GM11168 (cell line): Measurements from ENCODE around the gene TNFRSF18.

Experiments
- in situ Hi-C: fragments of 300-500 bp; cut with MboI; formaldehyde crosslinking; loops from one replicate; pipeline ENCODE4 v1.12.0; 2022; ENCODE audit warnings: low sequenced_read_pairs; ENCODE audit not compliant: unreplicated experiment

Gene TNFRSF18

DNA sequence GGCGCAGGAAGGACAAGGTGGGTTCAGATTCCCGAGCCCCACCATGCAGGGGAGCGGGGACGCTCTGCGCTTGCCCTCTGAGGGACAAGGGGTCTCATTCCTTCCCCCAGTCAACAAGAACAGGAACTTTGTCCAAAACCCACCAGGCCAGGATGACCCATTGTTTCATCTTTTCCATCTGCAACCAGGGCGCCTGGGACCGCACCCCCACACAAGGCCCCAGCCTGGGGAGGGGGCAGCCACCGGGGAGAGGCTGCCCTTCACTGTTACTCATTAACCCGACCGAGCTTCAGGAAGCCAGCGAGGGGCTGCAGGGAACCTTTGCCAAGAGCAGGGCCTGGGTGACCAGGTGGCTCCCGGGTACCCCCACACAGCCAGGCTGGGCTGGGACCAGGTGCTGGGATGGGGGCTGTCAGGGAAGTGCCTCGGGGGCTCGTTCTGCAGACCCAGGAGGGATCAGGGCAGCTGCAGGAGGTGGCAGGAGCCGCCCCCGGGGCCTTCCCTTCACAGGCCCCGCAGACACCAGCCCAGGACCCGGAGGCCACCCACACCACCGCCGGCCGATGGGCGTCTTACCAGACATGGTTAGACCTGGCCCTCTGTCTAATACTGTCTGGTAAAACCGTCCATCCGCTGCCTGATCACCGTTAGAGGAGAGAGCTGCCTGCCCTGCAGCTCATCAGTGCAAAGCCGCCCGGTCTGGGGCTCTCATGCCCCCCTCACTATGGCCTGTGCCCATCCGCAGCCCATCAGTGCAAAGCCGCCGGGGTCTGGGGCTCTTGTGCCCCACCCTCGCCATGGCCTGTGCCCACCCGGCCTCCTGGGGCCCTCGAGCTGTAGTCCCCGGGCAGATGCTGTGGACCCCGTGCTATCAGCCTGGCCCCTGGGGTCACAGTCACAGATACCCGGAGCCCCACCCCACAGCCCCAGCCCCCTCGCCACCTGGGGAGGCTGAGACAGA, 37.7 kb downstream of the TNFRSF18 start:
- in situ Hi-C loops: no loop called here

GRCh38 chr1:1167841-1168450, 38.4 kb downstream of the TNFRSF18 start:
- in situ Hi-C loops: no loop called here

DNA sequence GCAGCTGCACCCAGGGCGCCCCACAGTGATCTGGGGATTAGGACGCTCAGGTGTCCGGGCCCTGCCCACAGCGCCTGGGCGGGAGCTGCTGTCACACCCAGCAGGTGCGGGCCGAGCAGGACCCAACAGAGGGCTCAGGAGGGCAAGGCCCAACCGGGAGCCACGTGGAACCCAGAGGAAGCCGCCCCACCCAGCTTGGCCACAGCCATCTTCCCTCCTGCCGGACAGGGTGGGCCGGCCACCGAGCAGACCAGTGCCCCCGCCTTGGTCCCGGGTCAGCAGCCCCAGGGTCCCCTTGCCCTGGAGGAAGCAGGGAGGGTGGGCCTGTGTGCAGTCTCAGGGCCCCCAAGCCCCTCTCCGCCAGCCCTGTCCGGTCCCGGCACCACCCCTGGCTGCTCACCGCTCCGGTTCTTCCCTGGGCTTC, 39.0 kb downstream of the TNFRSF18 start:
- in situ Hi-C loops: no loop called here

DNA sequence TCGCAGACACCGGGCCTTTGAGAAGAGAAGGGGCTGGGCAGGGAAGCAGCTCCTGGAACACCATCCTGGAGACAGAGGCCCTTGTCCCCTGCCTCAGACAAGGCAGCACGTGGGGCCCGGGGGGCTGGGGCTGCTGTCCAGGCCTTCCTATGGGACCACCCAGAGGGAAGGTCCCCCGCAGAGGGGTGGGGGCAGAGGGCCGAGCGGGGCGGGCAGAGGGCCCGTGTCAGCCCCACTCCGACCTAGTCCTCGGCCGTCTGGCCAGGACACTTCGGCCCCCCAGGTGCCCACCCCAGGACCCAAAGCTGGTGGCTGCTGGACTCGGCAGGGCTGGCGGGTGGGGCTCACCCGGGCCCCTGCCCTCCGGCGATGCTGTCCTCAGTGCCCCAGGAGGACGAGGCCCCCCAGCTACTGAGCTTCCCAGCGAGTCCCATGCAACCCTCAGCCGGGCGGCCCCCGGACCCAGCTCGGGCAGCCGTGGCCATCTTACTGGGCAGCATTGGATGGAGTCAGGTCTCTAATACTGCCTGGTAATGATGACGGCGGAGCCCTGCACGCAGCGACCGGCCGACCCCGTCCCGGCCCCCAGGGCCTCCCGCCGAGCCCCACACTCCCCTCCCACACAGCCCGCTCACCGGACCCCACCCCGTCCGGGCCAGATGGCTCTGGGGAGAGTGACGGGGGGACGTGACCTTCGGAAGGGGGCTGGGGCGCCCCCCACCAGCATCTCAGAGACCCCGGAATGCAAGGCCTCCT, 39.6 kb downstream of the TNFRSF18 start:
- in situ Hi-C loops: no loop called here

DNA sequence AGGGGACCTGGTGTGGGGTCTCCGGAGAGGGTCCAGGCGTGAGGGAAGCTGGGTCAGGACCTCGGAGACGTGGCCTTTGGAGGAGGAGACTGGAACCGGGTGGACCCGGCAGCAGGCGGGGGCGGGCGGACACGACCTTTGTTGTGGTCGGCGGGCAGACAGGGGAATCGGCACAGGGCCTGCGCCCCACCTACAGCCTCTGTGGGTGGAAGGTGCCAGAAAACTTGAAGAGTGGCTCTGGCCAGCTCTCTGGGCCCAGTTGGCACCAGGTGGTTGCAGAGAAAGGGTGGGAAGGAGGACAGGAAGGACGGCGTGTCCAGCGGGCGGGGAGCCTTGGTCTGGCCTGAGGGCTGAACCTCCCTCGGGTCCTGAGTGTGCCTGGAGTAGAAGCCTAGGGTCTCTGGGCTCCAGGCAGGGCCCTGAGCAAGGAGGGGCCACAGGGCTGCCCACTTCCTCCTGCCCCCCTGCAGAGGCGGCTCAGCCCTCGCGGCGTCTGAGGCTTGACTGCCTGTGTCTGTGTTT, 40.4 kb downstream of the TNFRSF18 start:
- in situ Hi-C loops: no loop called here

DNA sequence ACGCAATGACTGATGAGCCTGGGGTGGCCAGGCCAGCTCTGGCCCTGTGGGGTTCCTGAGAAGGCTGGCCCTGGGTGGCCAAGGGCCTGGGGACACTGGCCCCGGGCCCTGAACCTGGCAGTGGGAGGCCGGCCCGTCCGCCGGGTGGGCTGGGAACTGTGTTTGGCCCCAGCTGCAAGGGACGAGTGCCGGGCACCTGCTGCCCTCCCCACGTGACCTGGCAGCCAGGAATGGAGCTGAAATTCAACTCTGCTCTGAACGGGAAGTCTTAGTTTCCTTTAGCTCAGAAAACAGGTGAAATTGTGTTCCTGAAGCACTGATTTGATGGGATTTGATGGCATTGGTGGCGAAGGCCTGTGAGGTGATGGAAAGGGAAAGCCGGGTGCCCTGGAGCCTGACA, 40.9 kb downstream of the TNFRSF18 start:
- in situ Hi-C loops: no loop called here

DNA sequence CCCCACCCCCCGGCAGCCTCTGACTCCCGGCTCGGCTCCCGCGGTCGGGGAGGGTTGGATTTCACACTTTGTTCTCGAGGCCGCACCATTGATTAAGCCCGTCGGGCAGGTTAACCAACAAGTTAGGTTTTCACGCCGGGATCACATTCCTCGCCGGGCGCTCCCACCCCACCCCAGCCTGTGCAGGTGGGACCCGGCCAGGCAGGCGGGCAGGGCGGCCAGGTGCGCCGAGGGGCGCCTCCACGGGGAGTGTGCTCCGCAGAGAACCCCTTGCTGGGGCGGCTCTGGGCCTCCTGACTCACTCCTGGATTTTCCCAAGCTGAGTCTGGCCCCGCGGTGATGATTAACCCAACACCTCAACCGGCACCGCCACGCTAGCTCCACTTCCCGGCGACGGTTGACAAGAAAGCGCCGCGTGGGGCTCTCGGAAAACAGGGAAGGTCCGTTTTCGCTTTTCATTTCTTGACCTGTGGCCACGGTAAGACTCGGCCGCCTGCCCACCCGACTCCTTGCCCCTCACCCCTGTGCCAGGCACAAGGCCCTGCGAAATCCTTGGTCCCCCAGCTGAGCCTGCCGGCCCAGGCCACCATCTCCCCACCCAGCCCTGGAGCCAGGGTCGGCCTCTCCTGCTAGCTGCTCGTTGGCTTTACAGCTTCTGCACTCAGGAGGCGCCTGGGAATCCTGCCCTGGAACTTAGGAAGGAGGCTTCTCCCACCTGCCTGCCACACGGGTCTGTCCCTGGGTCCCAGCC, 41.5 kb downstream of the TNFRSF18 start:
- in situ Hi-C loops: no loop called here

DNA sequence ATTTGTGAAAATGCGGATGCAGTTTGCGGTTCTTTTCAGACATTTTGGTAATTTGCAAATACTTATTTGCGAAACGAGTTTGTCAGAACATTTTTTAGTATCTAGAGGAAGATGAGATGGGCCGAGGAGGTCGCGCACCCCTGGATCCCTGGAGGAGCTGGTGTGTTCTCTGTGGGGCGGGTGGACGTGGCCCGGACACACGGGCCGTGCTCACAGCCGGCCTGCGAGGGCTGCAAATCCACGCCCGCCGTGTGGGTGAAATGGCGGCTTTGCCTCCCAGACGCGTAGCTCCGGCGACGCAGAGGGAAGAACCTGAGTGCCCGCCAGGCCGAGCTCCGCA, 42.1 kb downstream of the TNFRSF18 start:
- in situ Hi-C loops: no loop called here

DNA sequence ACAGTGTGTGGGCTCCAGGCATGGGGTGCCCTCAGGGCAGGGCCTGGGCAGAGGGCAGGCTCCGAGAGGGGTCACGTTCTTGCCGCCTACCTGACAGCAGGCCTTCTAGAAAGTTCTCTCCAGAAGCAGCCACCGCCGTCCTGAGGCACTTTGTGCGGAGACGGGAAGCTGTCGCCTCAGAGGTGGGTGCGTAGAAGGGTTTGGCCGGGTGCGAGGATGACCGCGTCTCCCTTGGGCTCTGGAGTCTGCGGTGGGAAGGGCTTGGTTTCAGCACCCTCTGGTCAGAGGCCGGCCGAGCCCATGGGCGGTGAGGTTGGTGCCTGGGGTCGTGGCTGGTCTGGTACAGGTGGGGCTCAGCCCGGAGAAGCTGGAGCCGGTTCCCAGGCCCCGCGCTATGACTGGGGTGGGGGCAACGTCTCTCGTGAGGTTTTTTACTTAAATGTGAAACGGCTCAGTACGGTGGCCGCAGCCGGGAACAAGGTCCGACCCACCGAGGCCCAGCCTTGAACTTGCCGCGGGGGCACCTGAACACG, 42.8 kb downstream of the TNFRSF18 start:
- in situ Hi-C loops: no loop called here

GRCh38 chr1:1162597-1163537, 43.5 kb downstream of the TNFRSF18 start:
- in situ Hi-C loops: no loop called here

DNA sequence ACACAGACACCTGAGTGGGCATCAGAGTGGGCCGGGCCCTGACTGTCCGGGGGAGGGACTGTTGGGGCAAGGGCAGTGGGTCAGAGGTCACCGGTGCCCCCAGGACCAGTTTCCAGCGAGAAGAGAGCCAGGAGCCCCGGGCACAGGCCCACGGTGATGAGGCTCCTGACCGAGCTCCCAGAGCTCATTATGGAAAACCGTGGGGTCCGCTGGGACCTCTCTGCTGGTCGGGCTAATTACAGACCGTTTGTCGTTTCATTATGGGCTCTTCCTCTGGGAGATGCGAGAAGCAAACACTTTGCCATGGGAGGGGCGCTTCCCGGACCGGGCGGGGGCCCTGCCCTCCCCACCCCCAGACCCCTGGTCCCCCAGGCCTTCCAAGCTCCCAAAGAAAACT, 44.7 kb downstream of the TNFRSF18 start:
- in situ Hi-C loops: no loop called here

- in situ Hi-C loops: no loop called here
Measured at GRCh38 chr1:1161078-1161682, 45.2 kb downstream of the TNFRSF18 start.

DNA sequence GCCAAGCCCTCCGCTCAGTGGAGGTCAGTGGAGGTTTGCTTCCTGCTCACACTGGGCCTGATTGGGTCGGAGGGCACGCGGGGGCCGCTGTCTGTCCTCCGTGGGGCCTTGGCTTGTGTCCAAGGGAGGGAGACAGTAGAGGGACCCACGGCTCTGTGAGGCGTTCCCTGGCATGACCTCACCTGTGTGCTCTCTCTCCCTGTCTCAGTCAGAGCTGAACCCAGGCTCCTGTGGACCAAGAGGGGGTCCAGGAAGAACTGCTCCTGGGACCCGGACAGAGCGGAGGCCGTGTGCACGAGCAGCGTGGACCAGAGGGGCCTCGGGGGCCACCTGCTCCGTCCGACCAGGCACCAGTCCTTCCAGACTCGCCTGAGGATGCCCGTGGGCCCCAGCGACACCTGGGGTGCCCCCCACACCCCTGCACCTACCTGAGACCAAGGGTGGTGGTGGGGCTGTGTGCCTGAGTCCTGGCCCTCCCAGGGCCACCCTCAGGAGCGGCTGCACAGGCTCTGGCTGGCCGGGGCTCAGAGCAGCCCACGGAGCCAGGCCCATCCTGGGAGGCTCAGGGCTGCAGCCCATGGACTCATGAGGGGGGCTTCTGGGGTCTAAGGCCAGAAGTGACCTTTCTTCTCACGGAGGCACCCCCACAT, 46.0 kb downstream of the TNFRSF18 start:
- in situ Hi-C loops: no loop called here

GRCh38 chr1:1157914-1158710, 48.3 kb downstream of the TNFRSF18 start:
- in situ Hi-C loops: no loop called here

DNA sequence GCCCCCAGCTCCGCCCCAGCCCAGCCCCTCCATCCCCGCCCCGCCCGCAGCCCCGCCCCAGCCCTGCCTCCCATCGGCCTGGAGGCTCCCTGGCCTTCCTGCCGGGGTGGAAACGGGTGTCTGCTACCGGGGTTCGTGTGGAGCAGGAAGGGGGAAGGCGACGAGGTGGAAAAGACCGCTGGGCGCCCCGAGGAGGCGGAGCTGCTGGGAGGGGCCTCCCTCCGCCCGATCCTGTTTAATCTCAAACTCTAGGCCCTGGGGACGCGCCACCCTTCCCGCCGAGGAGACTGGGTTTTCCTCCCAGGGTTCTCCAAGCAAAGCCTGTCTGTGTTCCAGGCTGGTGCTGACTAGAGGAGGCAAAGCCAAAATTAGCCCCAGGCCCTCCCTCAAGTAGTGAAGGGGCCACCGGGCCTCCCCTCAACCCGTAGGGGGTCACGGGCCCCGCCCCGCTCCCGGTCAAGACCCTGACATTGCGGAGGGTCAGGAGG, 48.9 kb downstream of the TNFRSF18 start:
- in situ Hi-C loops: no loop called here

DNA sequence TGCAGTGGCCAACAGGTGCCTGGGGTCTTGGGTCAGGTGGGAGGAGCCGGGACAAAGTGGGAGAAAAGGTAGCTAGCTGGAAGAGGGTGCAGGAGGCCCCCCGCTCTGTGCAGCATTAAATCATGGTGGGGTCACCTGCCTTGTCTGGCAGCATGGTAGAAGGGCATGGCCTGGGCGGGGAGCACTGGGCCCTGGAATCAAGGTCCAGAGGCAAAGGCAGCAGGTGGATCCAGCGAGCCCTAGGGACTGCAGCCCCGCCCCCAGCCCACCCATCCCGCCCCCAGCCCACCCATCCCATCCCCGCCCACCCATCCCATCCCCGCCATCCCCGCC, 49.4 kb downstream of the TNFRSF18 start:
- in situ Hi-C loops: no loop called here
